Measurements from ENCODE around the gene CCNK. TPM values are rescaled to one million over a fixed set of nuclear protein-coding genes. Genes with fewer than 3 reads are reported as not detected.

CCNK gene
- total RNA-seq, 1 experiment from 2014 or later = 84.7 TPM

GRCh38 chr14:99437706-99438105, 43.5 kb upstream of the CCNK start:
- H3K27me3 Mint-ChIP-seq (ENCODE audit: low read depth) = no peaks in the 10 kb centered on the region
- peaks cover 7% of the 10 kb centered on the region for H3K4me1 Mint-ChIP-seq
- peaks cover 31% of the 10 kb centered on the region for H3K36me3 Mint-ChIP-seq
- no peak overlapping the region for H3K4me3 Mint-ChIP-seq
- DNase-seq (ENCODE audit: low spot score) = no peak
- TF ChIP-seq CBFB (CRISPR knock-in tag; IDR thresholded peaks at IDR 0.05; ENCODE audit: low read depth) (no peak), SOX15 (CRISPR knock-in tag; IDR thresholded peaks at IDR 0.05) (no peak), PRRX2 (CRISPR knock-in tag; IDR thresholded peaks at IDR 0.05) (no peak)
- 0 out of 2 replicates have a peak, but pooled peaks cover 2% of the 10 kb centered on the region for H3K9me3 Mint-ChIP-seq
- 0 out of 2 replicates have a peak overlapping the region, but pooled peaks have one; percentile 77 for H3K27ac Mint-ChIP-seq
- no peak for ATAC-seq
- ChIA-PET POLR2A (no interaction called here), CTCF (no interaction called here)

GRCh38 chr14:99440278-99440677, 40.9 kb upstream of the CCNK start:
- Mint-ChIP-seq H3K9me3 (0 out of 2 replicates have a peak, but pooled peaks cover 2% of the 10 kb centered on the region), H3K4me3 (no peak overlapping the region), H3K4me1 (peaks cover 7% of the 10 kb centered on the region), H3K27ac (peak overlapping the region; percentile 45; the same call in 1 of the 2 replicates), H3K27me3 (ENCODE audit: low read depth) (no peaks in the 10 kb centered on the region), H3K36me3 (peaks cover 17% of the 10 kb centered on the region)
- ATAC-seq = peak; percentile 38; the same call in 1 of the 2 replicates
- no peak for DNase-seq (ENCODE audit: low spot score)
- ChIA-PET POLR2A (no interaction called here), CTCF (interaction anchor here (0.7 to 2.1 kb wide), 7 partner anchors 13 to 51 kb away, joined by 3 to 7 read pairs (median 4); no protein-coding TSS in a partner anchor)
- TF ChIP-seq ETV6 (CRISPR knock-in tag; IDR thresholded peaks at IDR 0.05) (no peak), TP53 (CRISPR knock-in tag; IDR thresholded peaks at IDR 0.05) (no peak), ZNF263 (CRISPR knock-in tag; IDR thresholded peaks at IDR 0.05; ENCODE audit: low read depth) (no peak), ZSCAN18 (CRISPR knock-in tag; IDR thresholded peaks at IDR 0.05) (no peak)

DNA sequence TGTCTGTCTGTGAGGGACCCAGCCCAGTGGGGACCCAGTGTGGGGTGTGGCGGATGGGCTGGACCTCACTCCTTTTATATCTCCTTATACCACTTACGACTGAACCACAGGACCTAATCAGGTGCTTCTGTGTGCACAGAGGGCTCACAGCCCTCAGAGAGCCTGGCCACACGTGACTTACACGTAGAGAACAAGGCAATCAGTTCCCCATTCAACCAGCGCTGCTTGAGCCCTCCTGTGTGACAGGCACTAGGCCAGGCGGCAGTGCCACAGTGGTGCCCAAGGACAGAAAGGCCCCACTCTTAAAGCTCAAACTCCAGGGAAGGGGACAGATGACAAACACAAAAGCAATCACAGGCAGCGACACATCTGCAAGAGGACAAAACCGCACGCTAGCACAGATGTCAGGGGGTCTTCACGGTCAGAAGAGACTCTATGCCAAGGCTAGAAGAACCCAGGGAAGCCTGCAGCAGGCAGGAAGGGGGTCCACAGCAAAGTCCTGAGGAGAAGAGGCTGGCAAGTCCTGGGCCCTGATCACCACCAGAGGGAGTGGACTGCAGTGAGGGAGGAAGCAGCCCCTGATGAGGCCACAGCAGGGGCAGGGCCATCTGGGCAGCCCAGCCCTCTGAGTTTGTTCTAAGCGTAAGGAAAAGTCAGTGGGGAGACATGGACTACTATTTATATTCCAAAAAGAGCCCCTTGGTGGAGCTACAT, 39.9 kb upstream of the CCNK start:
- ATAC-seq (peak; percentile 95), DNase-seq (ENCODE audit: low spot score) (peak; percentile 47)
- CTCF ChIA-PET = interaction anchor here (0.6 to 2.1 kb wide), 6 partner anchors 15 to 48 kb away, joined by 3 to 7 read pairs (median 4); partner anchors contain the start of genes CCNK and SETD3

DNA sequence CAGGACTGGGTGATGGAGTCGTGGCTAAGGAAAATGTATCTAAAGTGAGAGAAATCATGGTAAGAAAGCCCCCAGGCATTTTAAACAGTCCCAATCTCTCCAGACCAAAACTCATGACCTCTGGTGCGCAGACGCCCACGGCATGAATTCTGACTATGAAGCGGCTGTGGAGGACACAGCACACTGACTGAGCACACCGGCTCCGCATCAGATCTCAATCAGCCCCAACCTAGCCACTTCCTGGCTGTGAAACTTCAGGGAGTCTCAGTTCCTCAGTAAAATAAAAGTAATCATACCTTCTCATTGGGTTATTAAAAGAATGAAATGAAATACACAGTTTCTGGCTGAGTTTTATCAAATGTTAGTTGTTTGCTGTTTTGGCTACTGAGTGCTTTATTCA, 39.3 kb upstream of the CCNK start:
- H3K36me3 Mint-ChIP-seq = peaks cover 15% of the 10 kb centered on the region
- ChIA-PET CTCF (interaction anchor here (0.7 to 2.1 kb wide), 3 partner anchors 15 to 49 kb away, joined by 3 to 7 read pairs (median 5); no protein-coding TSS in a partner anchor), POLR2A (no interaction called here)
- ATAC-seq (no peak), DNase-seq (ENCODE audit: low spot score) (no peak)
- H3K27me3 Mint-ChIP-seq (ENCODE audit: low read depth) = no peaks in the 10 kb centered on the region
- H3K4me3 Mint-ChIP-seq = no peak overlapping the region
- no peak overlapping the region for H3K27ac Mint-ChIP-seq
- 0 out of 2 replicates have a peak, but pooled peaks cover 2% of the 10 kb centered on the region for H3K9me3 Mint-ChIP-seq
- peaks cover 7% of the 10 kb centered on the region for H3K4me1 Mint-ChIP-seq
- TF ChIP-seq TEAD1 (CRISPR knock-in tag; IDR thresholded peaks at IDR 0.05) (no peak), KAT7 (CRISPR knock-in tag; IDR thresholded peaks at IDR 0.05; ENCODE audit: borderline replicate concordance) (no peak), PRRX2 (CRISPR knock-in tag; IDR thresholded peaks at IDR 0.05) (no peak), TP53 (CRISPR knock-in tag; IDR thresholded peaks at IDR 0.05) (no peak), ZNF232 (CRISPR knock-in tag; IDR thresholded peaks at IDR 0.05) (no peak), AFF4 (CRISPR knock-in tag; IDR thresholded peaks at IDR 0.05; ENCODE audit: borderline replicate concordance) (no peak), ZNF121 (CRISPR knock-in tag; IDR thresholded peaks at IDR 0.05) (no peak), ZNF219 (CRISPR knock-in tag; IDR thresholded peaks at IDR 0.05; ENCODE audit: borderline replicate concordance) (no peak), TEAD4 (CRISPR knock-in tag; IDR thresholded peaks at IDR 0.05) (no peak), ZMAT4 (CRISPR knock-in tag; IDR thresholded peaks at IDR 0.05) (no peak)
- TF ChIP-seq, protein P1, sequence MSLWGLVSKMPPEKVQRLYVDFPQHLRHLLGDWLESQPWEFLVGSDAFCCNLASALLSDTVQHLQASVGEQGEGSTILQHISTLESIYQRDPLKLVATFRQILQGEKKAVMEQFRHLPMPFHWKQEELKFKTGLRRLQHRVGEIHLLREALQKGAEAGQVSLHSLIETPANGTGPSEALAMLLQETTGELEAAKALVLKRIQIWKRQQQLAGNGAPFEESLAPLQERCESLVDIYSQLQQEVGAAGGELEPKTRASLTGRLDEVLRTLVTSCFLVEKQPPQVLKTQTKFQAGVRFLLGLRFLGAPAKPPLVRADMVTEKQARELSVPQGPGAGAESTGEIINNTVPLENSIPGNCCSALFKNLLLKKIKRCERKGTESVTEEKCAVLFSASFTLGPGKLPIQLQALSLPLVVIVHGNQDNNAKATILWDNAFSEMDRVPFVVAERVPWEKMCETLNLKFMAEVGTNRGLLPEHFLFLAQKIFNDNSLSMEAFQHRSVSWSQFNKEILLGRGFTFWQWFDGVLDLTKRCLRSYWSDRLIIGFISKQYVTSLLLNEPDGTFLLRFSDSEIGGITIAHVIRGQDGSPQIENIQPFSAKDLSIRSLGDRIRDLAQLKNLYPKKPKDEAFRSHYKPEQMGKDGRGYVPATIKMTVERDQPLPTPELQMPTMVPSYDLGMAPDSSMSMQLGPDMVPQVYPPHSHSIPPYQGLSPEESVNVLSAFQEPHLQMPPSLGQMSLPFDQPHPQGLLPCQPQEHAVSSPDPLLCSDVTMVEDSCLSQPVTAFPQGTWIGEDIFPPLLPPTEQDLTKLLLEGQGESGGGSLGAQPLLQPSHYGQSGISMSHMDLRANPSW (CRISPR knock-in tag; conservative IDR thresholded peaks at IDR 0.05; ENCODE audit: low read depth) = no peak

More for the DNA sequence above, 39.9 kb upstream of the CCNK start:
- 0 out of 2 replicates have a peak, but pooled peaks cover 2% of the 10 kb centered on the region for H3K9me3 Mint-ChIP-seq
- H3K27ac Mint-ChIP-seq = no peak overlapping the region
- H3K4me3 Mint-ChIP-seq = no peak overlapping the region
- H3K27me3 Mint-ChIP-seq (ENCODE audit: low read depth) = no peaks in the 10 kb centered on the region
- TF ChIP-seq, protein P2, sequence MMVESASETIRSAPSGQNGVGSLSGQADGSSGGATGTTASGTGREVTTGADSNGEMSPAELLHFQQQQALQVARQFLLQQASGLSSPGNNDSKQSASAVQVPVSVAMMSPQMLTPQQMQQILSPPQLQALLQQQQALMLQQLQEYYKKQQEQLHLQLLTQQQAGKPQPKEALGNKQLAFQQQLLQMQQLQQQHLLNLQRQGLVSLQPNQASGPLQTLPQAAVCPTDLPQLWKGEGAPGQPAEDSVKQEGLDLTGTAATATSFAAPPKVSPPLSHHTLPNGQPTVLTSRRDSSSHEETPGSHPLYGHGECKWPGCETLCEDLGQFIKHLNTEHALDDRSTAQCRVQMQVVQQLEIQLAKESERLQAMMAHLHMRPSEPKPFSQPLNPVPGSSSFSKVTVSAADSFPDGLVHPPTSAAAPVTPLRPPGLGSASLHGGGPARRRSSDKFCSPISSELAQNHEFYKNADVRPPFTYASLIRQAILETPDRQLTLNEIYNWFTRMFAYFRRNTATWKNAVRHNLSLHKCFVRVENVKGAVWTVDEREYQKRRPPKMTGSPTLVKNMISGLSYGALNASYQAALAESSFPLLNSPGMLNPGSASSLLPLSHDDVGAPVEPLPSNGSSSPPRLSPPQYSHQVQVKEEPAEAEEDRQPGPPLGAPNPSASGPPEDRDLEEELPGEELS (CRISPR knock-in tag; IDR thresholded peaks at IDR 0.05) = no peak
- H3K36me3 Mint-ChIP-seq = peaks cover 13% of the 10 kb centered on the region
- H3K4me1 Mint-ChIP-seq = peaks cover 7% of the 10 kb centered on the region
- POLR2A ChIA-PET = no interaction called here

All from WTC11 (cell line).